ENCODE data around the gene EIF5.

The EIF5 gene

GRCh38 chr14:103372552-103373304 lies 38.7 kb downstream of the EIF5 start:
- peak; percentile 52 for DNase-seq

- no peak for DNase-seq
Measured at GRCh38 chr14:103374121-103374520, 40.1 kb downstream of the EIF5 start.

- DNase-seq, result no peak
Measured at GRCh38 chr14:103377522-103378037, 43.5 kb downstream of the EIF5 start.

GRCh38 chr14:103378038-103378854 lies 44.2 kb downstream of the EIF5 start:
- DNase-seq, result no peak

- peak; percentile 75 for DNase-seq
Measured at GRCh38 chr14:103380719-103381377, 46.8 kb downstream of the EIF5 start.

GRCh38 chr14:103382376-103382775 lies 48.3 kb downstream of the EIF5 start:
- DNase-seq, result peak; percentile 62

- DNase-seq, result no peak
Measured at GRCh38 chr14:103384450-103385151, 50.6 kb downstream of the EIF5 start.

GRCh38 chr14:103385152-103385928 lies 51.3 kb downstream of the EIF5 start, which contains the start of gene MARK3:
TSS of gene MARK3 (plus strand) at chr14:103385415. CDS start at chr14:103386030, 615 bp downstream.
- DNase-seq, result peak; percentile 96

GRCh38 chr14:103385929-103386712 lies 52.1 kb downstream of the EIF5 start:
- peak; percentile 20 for DNase-seq

- DNase-seq, result no peak
Measured at GRCh38 chr14:103386713-103387329, 52.8 kb downstream of the EIF5 start.

- no peak for DNase-seq
Measured at GRCh38 chr14:103388664-103389063, 54.6 kb downstream of the EIF5 start.

- no peak for DNase-seq
Measured at GRCh38 chr14:103390605-103391004, 56.6 kb downstream of the EIF5 start.

- DNase-seq, result peak; percentile 80
Measured at GRCh38 chr14:103391048-103391447, 57.0 kb downstream of the EIF5 start.

- no peak for DNase-seq
Measured at GRCh38 chr14:103392106-103392505, 58.1 kb downstream of the EIF5 start.

- DNase-seq, result no peak
Measured at GRCh38 chr14:103392572-103392971, 58.5 kb downstream of the EIF5 start.

- no peak for DNase-seq
Measured at GRCh38 chr14:103393070-103393469, 59.0 kb downstream of the EIF5 start.

- DNase-seq, result no peak
Measured at GRCh38 chr14:103393676-103394626, 59.9 kb downstream of the EIF5 start.

All from MV-4-11 (cell line).